Measurements from ENCODE around the gene PATZ1. TPM values are rescaled to one million over a fixed set of nuclear protein-coding genes. Genes with fewer than 3 reads are reported as not detected.

Gene PATZ1
- total RNA-seq, 1 experiment from 2014 or later: 18.6 TPM

- Histone ChIP-seq H3K9me3 (ENCODE audit: control insufficient read depth, insufficient read depth, low read depth, low read length) (no peaks in the 10 kb centered on the region), H3K4me1 (ENCODE audit: control insufficient read depth, insufficient read depth, low read length) (no peaks in the 10 kb centered on the region), H3K36me3 (ENCODE audit: control insufficient read depth, insufficient read depth, low read length) (no peaks in the 10 kb centered on the region), H3K27me3 (ENCODE audit: control insufficient read depth, insufficient read depth, low read length) (no peaks in the 10 kb centered on the region), H3K27ac (ENCODE audit: low read length) (no peak overlapping the region), H3K4me3 (ENCODE audit: low read depth in 2 of 2, low read length in 2 of 2) (no peak overlapping the region)
- in situ Hi-C loops (cut with HindIII; ENCODE audit: low pct_unique_long_range_greater_than_20kb, low sequenced_read_pairs) (no loop called here), intact Hi-C loops (cut with micrococcal nuclease; ENCODE audit: unreplicated experiment) (no loop called here)
- CTCF ChIA-PET: no interaction called here
- TF ChIP-seq TCF7L2 (IDR thresholded peaks at IDR 0.05; ENCODE audit: low read depth, low read length) (no peak), CTCF (IDR thresholded peaks at IDR 0.05) (no peak), REST (IDR thresholded peaks at IDR 0.05; ENCODE audit: insufficient read depth in 1 of 2, low read depth in 2 of 2, low read length in 1 of 2) (no peak), SIN3A (IDR thresholded peaks at IDR 0.05; ENCODE audit: borderline replicate concordance, insufficient read depth, low read depth, low read length) (no peak), POLR2AphosphoS5 (IDR thresholded peaks at IDR 0.05; ENCODE audit: low read depth, low read length) (no peak)
- POLR2A ChIA-PET: no interaction called here
- ATAC-seq: no peak
- no TSS peak for BruUV-seq (replicated peaks)
- no peak for DNase-seq (ENCODE audit: low read depth, low spot score)
Observed at GRCh38 chr22:31361743-31362142, 15.6 kb upstream of the PATZ1 start.

- H3K36me3 ChIP-seq (ENCODE audit: control insufficient read depth, insufficient read depth, low read length): no peaks in the 10 kb centered on the region
- no peaks in the 10 kb centered on the region for H3K9me3 ChIP-seq (ENCODE audit: control insufficient read depth, insufficient read depth, low read depth, low read length)
- in situ Hi-C loops (cut with HindIII; ENCODE audit: low pct_unique_long_range_greater_than_20kb, low sequenced_read_pairs): no loop called here
- ChIA-PET CTCF (no interaction called here), POLR2A (no interaction called here)
- TF ChIP-seq CTCF (IDR thresholded peaks at IDR 0.05): no peak
- TF ChIP-seq SIN3A (IDR thresholded peaks at IDR 0.05; ENCODE audit: borderline replicate concordance, insufficient read depth, low read depth, low read length): no peak
- TF ChIP-seq POLR2AphosphoS5 (IDR thresholded peaks at IDR 0.05; ENCODE audit: low read depth, low read length): no peak
- TF ChIP-seq TCF7L2 (IDR thresholded peaks at IDR 0.05; ENCODE audit: low read depth, low read length): no peak
- TF ChIP-seq REST (IDR thresholded peaks at IDR 0.05; ENCODE audit: insufficient read depth in 1 of 2, low read depth in 2 of 2, low read length in 1 of 2): no peak
- no peak for DNase-seq (ENCODE audit: low read depth, low spot score)
- H3K4me3 ChIP-seq (ENCODE audit: low read depth in 2 of 2, low read length in 2 of 2): no peak overlapping the region
- BruUV-seq (replicated peaks): no TSS peak
- H3K27me3 ChIP-seq (ENCODE audit: control insufficient read depth, insufficient read depth, low read length): no peaks in the 10 kb centered on the region
- no peaks in the 10 kb centered on the region for H3K4me1 ChIP-seq (ENCODE audit: control insufficient read depth, insufficient read depth, low read length)
- no peak for ATAC-seq
- intact Hi-C loops (cut with micrococcal nuclease; ENCODE audit: unreplicated experiment): no loop called here
- no peak overlapping the region for H3K27ac ChIP-seq (ENCODE audit: low read length)
Observed at GRCh38 chr22:31360029-31360428, 13.9 kb upstream of the PATZ1 start.

All from Panc1 (cell line).